Measurements from ENCODE around the gene COL6A3. TPM values are rescaled to one million over a fixed set of nuclear protein-coding genes. Genes with fewer than 3 reads are reported as not detected.
A peak's percentile ranks its signal among the peaks of the same experiment; 100 is the strongest.
"Not testable (repeated sequence)": the region's sequence is repeated elsewhere in the genome, so short reads cannot be mapped to it uniquely, and the experiment has no call there.

COL6A3 gene
- total RNA-seq, 1 donor: 1,478 TPM

DNA sequence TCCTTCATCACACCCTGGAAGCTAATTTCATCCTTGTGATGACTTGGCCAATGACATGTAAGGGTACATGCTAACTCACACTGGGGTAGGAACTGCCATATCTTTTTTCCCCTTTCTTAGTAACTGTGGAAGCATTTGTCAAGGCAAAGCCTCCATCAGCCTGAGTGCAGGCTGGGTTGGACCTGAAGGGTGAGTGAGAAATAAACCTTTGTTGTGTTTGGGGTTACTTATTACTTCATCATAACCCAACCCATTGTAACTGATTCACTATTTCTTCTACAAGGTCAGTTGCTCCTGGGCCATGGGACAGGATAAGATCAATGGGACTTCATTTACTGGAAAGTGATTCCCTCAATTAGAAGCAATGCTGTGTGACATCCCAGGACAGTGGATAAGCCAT is 108.4 kb downstream of the COL6A3 start:
- H3K4me3 ChIP-seq (ENCODE audit: low read depth, low read length): no peak overlapping the region
- TF ChIP-seq CTCF (IDR thresholded peaks at IDR 0.05; ENCODE audit: insufficient read depth, low read length): no peak

GRCh38 chr2:237304763-237305514 is 109.0 kb downstream of the COL6A3 start:
- no peak for TF ChIP-seq CTCF (IDR thresholded peaks at IDR 0.05; ENCODE audit: insufficient read depth, low read length)
- H3K4me3 ChIP-seq (ENCODE audit: low read depth, low read length): no peak overlapping the region
- peak; percentile 83 for DNase-seq (ENCODE audit: low read depth)

More for the DNA sequence above, 108.4 kb downstream of the COL6A3 start:
- DNase-seq (ENCODE audit: low read depth): no peak

- not testable (repeated sequence) for DNase-seq (ENCODE audit: low read depth)
These were observed 110.7 kb downstream of the COL6A3 start for GRCh38 chr2:237303244-237303643.

DNA sequence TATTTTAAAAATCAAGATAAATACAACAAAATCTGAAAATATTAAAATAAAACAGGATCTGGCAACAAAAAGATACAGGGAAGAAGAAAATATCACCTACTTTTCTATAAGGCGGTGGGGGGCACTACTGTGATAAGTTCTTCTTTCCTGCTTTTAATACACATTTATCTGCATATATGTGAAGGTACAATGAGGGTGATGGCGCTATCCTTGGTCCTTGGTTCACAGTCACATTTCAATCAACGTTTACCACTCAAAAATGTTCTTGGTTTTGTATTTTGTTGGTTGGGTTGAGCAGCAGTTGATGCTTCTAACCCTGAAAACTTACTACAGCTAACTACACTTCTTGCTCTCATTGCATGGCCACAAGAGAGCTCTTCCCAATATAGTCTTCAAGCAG is 112.4 kb downstream of the COL6A3 start:
- no peak for DNase-seq (ENCODE audit: low read depth)
- no peak for TF ChIP-seq CTCF (IDR thresholded peaks at IDR 0.05; ENCODE audit: insufficient read depth, low read length)
- H3K4me3 ChIP-seq (ENCODE audit: low read depth, low read length): no peak overlapping the region

More at GRCh38 chr2:237303244-237303643, 110.7 kb downstream of the COL6A3 start:
- H3K4me3 ChIP-seq (ENCODE audit: low read depth, low read length): not testable (repeated sequence)

- no peak overlapping the region for H3K4me3 ChIP-seq (ENCODE audit: low read depth, low read length)
- no peak for TF ChIP-seq CTCF (IDR thresholded peaks at IDR 0.05; ENCODE audit: insufficient read depth, low read length)
- DNase-seq (ENCODE audit: low read depth): no peak
These were observed 113.2 kb downstream of the COL6A3 start for GRCh38 chr2:237300739-237301138.

GRCh38 chr2:237299906-237300305 is 114.1 kb downstream of the COL6A3 start:
- no peak for TF ChIP-seq CTCF (IDR thresholded peaks at IDR 0.05; ENCODE audit: insufficient read depth, low read length)
- peak; percentile 97 for DNase-seq (ENCODE audit: low read depth)
- H3K4me3 ChIP-seq (ENCODE audit: low read depth, low read length): no peak overlapping the region

DNA sequence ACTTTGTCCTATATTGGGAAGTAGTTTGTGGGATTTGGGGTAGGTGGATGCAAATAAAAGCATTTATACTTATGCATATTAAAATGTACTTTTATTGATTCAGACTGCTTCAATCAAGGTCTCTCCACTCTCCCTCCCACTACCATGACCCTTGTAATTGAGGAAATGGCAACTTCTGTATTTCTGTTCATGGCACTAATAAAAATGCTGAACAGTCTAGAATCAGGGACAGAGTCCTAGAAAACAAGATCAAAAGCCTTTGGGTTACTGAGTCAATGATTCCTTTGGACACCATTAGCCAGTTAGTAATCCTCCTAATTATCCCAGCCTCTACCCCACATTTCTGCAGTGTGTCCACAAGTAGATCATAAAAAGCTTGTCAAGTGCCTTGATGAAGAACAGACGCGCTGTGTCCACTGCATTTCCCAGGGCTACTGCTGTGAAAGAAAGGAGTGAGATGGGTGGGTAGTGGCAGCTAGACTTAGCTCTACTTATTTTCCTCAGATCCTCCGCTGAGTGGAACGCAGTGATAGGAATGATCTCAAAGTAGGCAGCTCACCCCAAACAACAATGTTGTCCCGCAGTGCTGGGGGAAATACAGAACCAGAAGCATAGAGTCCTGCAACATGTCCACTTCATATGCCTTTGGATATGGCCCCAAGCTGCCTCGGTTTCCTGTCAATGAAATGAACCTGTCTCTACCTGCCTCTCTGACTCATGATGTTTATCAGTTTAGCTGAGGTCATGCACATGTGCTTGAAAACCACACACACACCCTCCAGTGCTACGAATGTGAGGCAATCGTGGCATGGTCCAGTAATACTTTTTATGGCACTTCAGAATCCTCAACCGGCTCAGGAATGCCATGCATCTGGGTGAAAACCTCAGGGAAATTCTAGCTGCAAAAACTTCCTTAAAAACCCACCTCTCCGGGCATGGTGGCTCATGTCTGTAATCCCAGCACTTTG is 115.5 kb downstream of the COL6A3 start:
- TF ChIP-seq CTCF (IDR thresholded peaks at IDR 0.05; ENCODE audit: insufficient read depth, low read length): no peak
- DNase-seq (ENCODE audit: low read depth): peak; percentile 64
- H3K4me3 ChIP-seq (ENCODE audit: low read depth, low read length): no peak overlapping the region

Data from fibroblast of the aortic adventitia (primary cell).